ENCODE results near the gene UBASH3A.

The UBASH3A gene

GRCh38 chr21:42411891-42412635 is 8.4 kb downstream of the UBASH3A start:
- DNase-seq (ENCODE audit: low read depth): no peak

GRCh38 chr21:42412636-42412933 is 8.9 kb downstream of the UBASH3A start:
- DNase-seq (ENCODE audit: low read depth): no peak

GRCh38 chr21:42413093-42413492 is 9.4 kb downstream of the UBASH3A start:
- no peak for DNase-seq (ENCODE audit: low read depth)

GRCh38 chr21:42413500-42413899 is 9.8 kb downstream of the UBASH3A start:
- no peak for DNase-seq (ENCODE audit: low read depth)

GRCh38 chr21:42414066-42414465 is 10.4 kb downstream of the UBASH3A start:
- no peak for DNase-seq (ENCODE audit: low read depth)

GRCh38 chr21:42414553-42414927 is 10.8 kb downstream of the UBASH3A start:
- no peak for DNase-seq (ENCODE audit: low read depth)

- DNase-seq (ENCODE audit: low read depth): peak; percentile 80
Measured at GRCh38 chr21:42414928-42415769, 11.4 kb downstream of the UBASH3A start.

- DNase-seq (ENCODE audit: low read depth): no peak
Measured at GRCh38 chr21:42417533-42417932, 13.8 kb downstream of the UBASH3A start.

- no peak for DNase-seq (ENCODE audit: low read depth)
Measured at GRCh38 chr21:42418886-42419285, 15.2 kb downstream of the UBASH3A start.

GRCh38 chr21:42419845-42420244 is 16.1 kb downstream of the UBASH3A start:
- DNase-seq (ENCODE audit: low read depth): no peak

GRCh38 chr21:42421018-42421793 is 17.5 kb downstream of the UBASH3A start:
- DNase-seq (ENCODE audit: low read depth): no peak

- no peak for DNase-seq (ENCODE audit: low read depth)
Measured at GRCh38 chr21:42423197-42423675, 19.5 kb downstream of the UBASH3A start.

- no peak for DNase-seq (ENCODE audit: low read depth)
Measured at GRCh38 chr21:42423685-42424084, 20.0 kb downstream of the UBASH3A start.

- no peak for DNase-seq (ENCODE audit: low read depth)
Measured at GRCh38 chr21:42424914-42425541, 21.3 kb downstream of the UBASH3A start.

GRCh38 chr21:42425591-42425990 is 21.9 kb downstream of the UBASH3A start:
- no peak for DNase-seq (ENCODE audit: low read depth)

GRCh38 chr21:42426424-42426823 is 22.7 kb downstream of the UBASH3A start:
- no peak for DNase-seq (ENCODE audit: low read depth)

GRCh38 chr21:42426876-42427480 is 23.3 kb downstream of the UBASH3A start:
- no peak for DNase-seq (ENCODE audit: low read depth)

- no peak for DNase-seq (ENCODE audit: low read depth)
Measured at GRCh38 chr21:42427809-42428419, 24.2 kb downstream of the UBASH3A start.

GRCh38 chr21:42429021-42429420 is 25.3 kb downstream of the UBASH3A start:
- DNase-seq (ENCODE audit: low read depth): no peak

GRCh38 chr21:42429856-42430255 is 26.2 kb downstream of the UBASH3A start:
- DNase-seq (ENCODE audit: low read depth): no peak

- no peak for DNase-seq (ENCODE audit: low read depth)
Measured at GRCh38 chr21:42430521-42430920, 26.8 kb downstream of the UBASH3A start.

Measured in stimulated activated CD8-positive, alpha-beta memory T cell treated with anti-CD3 and anti-CD28 coated beads, Interleukin-7, amount 100 ng/mL, for 24 hours (primary cell).